ENCODE results near the gene PTTG1. TPM values are rescaled to one million over a fixed set of nuclear protein-coding genes. Genes with fewer than 3 reads are reported as not detected.

The PTTG1 gene
- total and polyA plus RNA-seq, 2 experiments from 2014 or later: 394 to 620 TPM

- Mint-ChIP-seq H3K27ac (0 out of 2 replicates have a peak overlapping the region, but pooled peaks have one; percentile 8), H3K4me1 (peaks cover 39% of the 10 kb centered on the region), H3K9me3 (no peaks in the 10 kb centered on the region), H3K27me3 (ENCODE audit: insufficient read depth, low read depth, poor library complexity) (peaks cover 4% of the 10 kb centered on the region), H3K36me3 (ENCODE audit: low read depth) (peaks cover 31% of the 10 kb centered on the region), H3K4me3 (peak overlapping the region; percentile 97)
- peaks cover 57% of the 10 kb centered on the region for H3K79me2 ChIP-seq (replicated peaks; ENCODE audit: insufficient read depth)
- peak overlapping the region; percentile 88 for H3K4me2 ChIP-seq
- no peaks in the 10 kb centered on the region for H3F3A ChIP-seq (replicated peaks; ENCODE audit: low read depth)
- H3K4me1 ChIP-seq (ENCODE audit: insufficient read depth): peaks cover 21% of the 10 kb centered on the region; the same call in 1 of the 2 replicates
- peaks cover 22% of the 10 kb centered on the region for H3K36me3 ChIP-seq (ENCODE audit: insufficient read depth)
- no peak overlapping the region for H3K4me3 ChIP-seq
- H3K9me2 ChIP-seq (ENCODE audit: insufficient read depth): no peaks in the 10 kb centered on the region
- H3K27me3 ChIP-seq (ENCODE audit: insufficient read depth): no peaks in the 10 kb centered on the region
- H2AFZ ChIP-seq: peak overlapping the region; percentile 49; the same call in 1 of the 2 replicates
- 0 out of 2 replicates have a peak overlapping the region, but pooled peaks have one; percentile 93 for H3K27ac ChIP-seq (ENCODE audit: low read depth)
- DNase-seq (ENCODE audit: low spot score) (no peak), ATAC-seq (no peak)
- no peaks in the 10 kb centered on the region for H4K20me1 ChIP-seq (replicated peaks; ENCODE audit: insufficient read depth)
- TF ChIP-seq ETS1 (IDR thresholded peaks at IDR 0.05) (no peak), CREB1 (CRISPR knock-in tag; IDR thresholded peaks at IDR 0.05; ENCODE audit: low read depth) (no peak)
Measured at GRCh38 chr5:160420331-160420610, 1.4 kb upstream of the PTTG1 start.

GRCh38 chr5:160423099-160423498, 1.4 kb downstream of the PTTG1 start:
- peaks cover 2% of the 10 kb centered on the region for H3K27me3 Mint-ChIP-seq (ENCODE audit: insufficient read depth, low read depth, poor library complexity)
- no peak overlapping the region for H3K27ac Mint-ChIP-seq
- Histone ChIP-seq H3K27me3 (ENCODE audit: insufficient read depth) (no peaks in the 10 kb centered on the region), H3K36me3 (ENCODE audit: insufficient read depth) (peaks cover 41% of the 10 kb centered on the region), H3K4me3 (peak overlapping the region; percentile 86), H2AFZ (no peak overlapping the region), H3K27ac (ENCODE audit: low read depth) (peak overlapping the region; percentile 9; the same call in 1 of the 2 replicates), H3K79me2 (replicated peaks; ENCODE audit: insufficient read depth) (peaks cover 36% of the 10 kb centered on the region), H4K20me1 (replicated peaks; ENCODE audit: insufficient read depth) (no peaks in the 10 kb centered on the region), H3K4me1 (ENCODE audit: insufficient read depth) (peaks cover 21% of the 10 kb centered on the region; the same call in 1 of the 2 replicates), H3K4me2 (peak overlapping the region; percentile 89), H3K9me2 (ENCODE audit: insufficient read depth) (no peaks in the 10 kb centered on the region), H3F3A (replicated peaks; ENCODE audit: low read depth) (no peaks in the 10 kb centered on the region)
- TF ChIP-seq REST (IDR thresholded peaks at IDR 0.05; ENCODE audit: unreplicated experiment) (no peak), EZH2 (IDR thresholded peaks at IDR 0.05; ENCODE audit: low read depth, unreplicated experiment) (no peak), ZNF331 (CRISPR knock-in tag; IDR thresholded peaks at IDR 0.05; ENCODE audit: low read depth) (no peak), ZNF114 (CRISPR knock-in tag; IDR thresholded peaks at IDR 0.05) (no peak), ETS1 (IDR thresholded peaks at IDR 0.05) (no peak), EZH2phosphoT487 (IDR thresholded peaks at IDR 0.05; ENCODE audit: unreplicated experiment) (no peak), JUNB (IDR thresholded peaks at IDR 0.05; ENCODE audit: unreplicated experiment) (no peak), CTCF (conservative IDR thresholded peaks at IDR 0.05; ENCODE audit: low read depth in 2 of 2) (no peak)
- H3K4me3 Mint-ChIP-seq: peak overlapping the region; percentile 87
- no peaks in the 10 kb centered on the region for H3K9me3 Mint-ChIP-seq
- H3K36me3 Mint-ChIP-seq (ENCODE audit: low read depth): peaks cover 51% of the 10 kb centered on the region
- no peak for ATAC-seq
- H3K4me1 Mint-ChIP-seq: peaks cover 34% of the 10 kb centered on the region
- no peak for DNase-seq (ENCODE audit: low spot score)
